ENCODE results near the gene CCDC184.

CCDC184 gene

GRCh38 chr12:48191096-48191495 lies 7.7 kb downstream of the CCDC184 start:
- Histone ChIP-seq H3K4me1 (ENCODE audit: low read length) (peaks cover 6% of the 10 kb centered on the region; the same call in 1 of the 2 replicates), H3K79me2 (ENCODE audit: low read length) (no peaks in the 10 kb centered on the region), H3K9me3 (ENCODE audit: insufficient read depth, low read length) (no peaks in the 10 kb centered on the region), H3K9ac (ENCODE audit: low read length) (no peak overlapping the region), H3K4me2 (ENCODE audit: low read length) (no peak overlapping the region), H3K4me3 (ENCODE audit: low read length) (no peak overlapping the region), H3K36me3 (replicated peaks; ENCODE audit: low read depth, low read length) (no peaks in the 10 kb centered on the region), H3K27me3 (ENCODE audit: low read depth, low read length) (peaks cover 9% of the 10 kb centered on the region; the same call in 1 of the 2 replicates), H2AFZ (ENCODE audit: low read depth, low read length) (no peak overlapping the region), H4K20me1 (ENCODE audit: insufficient read depth, low read length) (no peaks in the 10 kb centered on the region), H3K27ac (ENCODE audit: low read length) (no peak overlapping the region)
- TF ChIP-seq EZH2phosphoT487 (IDR thresholded peaks at IDR 0.05; ENCODE audit: low read depth): no peak
- TF ChIP-seq CTCF (IDR thresholded peaks at IDR 0.05; ENCODE audit: low read depth, low read length): no peak

- Histone ChIP-seq H3K4me2 (ENCODE audit: low read length) (no peak overlapping the region), H4K20me1 (ENCODE audit: insufficient read depth, low read length) (no peaks in the 10 kb centered on the region), H3K9ac (ENCODE audit: low read length) (no peak overlapping the region), H2AFZ (ENCODE audit: low read depth, low read length) (no peak overlapping the region), H3K9me3 (ENCODE audit: insufficient read depth, low read length) (no peaks in the 10 kb centered on the region), H3K36me3 (replicated peaks; ENCODE audit: low read depth, low read length) (no peaks in the 10 kb centered on the region), H3K4me3 (ENCODE audit: low read length) (no peak overlapping the region), H3K27ac (ENCODE audit: low read length) (no peak overlapping the region), H3K79me2 (ENCODE audit: low read length) (no peaks in the 10 kb centered on the region), H3K27me3 (ENCODE audit: low read depth, low read length) (peaks cover 9% of the 10 kb centered on the region; the same call in 1 of the 2 replicates), H3K4me1 (ENCODE audit: low read length) (peaks cover 9% of the 10 kb centered on the region)
- TF ChIP-seq CTCF (IDR thresholded peaks at IDR 0.05; ENCODE audit: low read depth, low read length) (no peak), EZH2phosphoT487 (IDR thresholded peaks at IDR 0.05; ENCODE audit: low read depth) (no peak)
These were observed 9.4 kb downstream of the CCDC184 start for GRCh38 chr12:48192861-48193260.

- Histone ChIP-seq H3K4me1 (ENCODE audit: low read length) (peaks cover 12% of the 10 kb centered on the region), H2AFZ (ENCODE audit: low read depth, low read length) (no peak overlapping the region), H3K4me3 (ENCODE audit: low read length) (no peak overlapping the region), H3K36me3 (replicated peaks; ENCODE audit: low read depth, low read length) (no peaks in the 10 kb centered on the region), H3K79me2 (ENCODE audit: low read length) (peaks cover 3% of the 10 kb centered on the region; the same call in 1 of the 2 replicates), H3K9ac (ENCODE audit: low read length) (no peak overlapping the region), H3K27ac (ENCODE audit: low read length) (no peak overlapping the region), H3K27me3 (ENCODE audit: low read depth, low read length) (0 out of 2 replicates have a peak, but pooled peaks cover 5% of the 10 kb centered on the region), H3K4me2 (ENCODE audit: low read length) (no peak overlapping the region), H3K9me3 (ENCODE audit: insufficient read depth, low read length) (no peaks in the 10 kb centered on the region), H4K20me1 (ENCODE audit: insufficient read depth, low read length) (no peaks in the 10 kb centered on the region)
- TF ChIP-seq EZH2phosphoT487 (IDR thresholded peaks at IDR 0.05; ENCODE audit: low read depth) (no peak), CTCF (IDR thresholded peaks at IDR 0.05; ENCODE audit: low read depth, low read length) (no peak)
These were observed 10.2 kb downstream of the CCDC184 start for GRCh38 chr12:48193623-48194022.

GRCh38 chr12:48194799-48195201 lies 11.4 kb downstream of the CCDC184 start:
- H3K4me3 ChIP-seq (ENCODE audit: low read length): no peak overlapping the region
- peaks cover 13% of the 10 kb centered on the region for H3K4me1 ChIP-seq (ENCODE audit: low read length)
- H3K79me2 ChIP-seq (ENCODE audit: low read length): peaks cover 6% of the 10 kb centered on the region; the same call in 1 of the 2 replicates
- no peak overlapping the region for H2AFZ ChIP-seq (ENCODE audit: low read depth, low read length)
- H3K27me3 ChIP-seq (ENCODE audit: low read depth, low read length): 0 out of 2 replicates have a peak, but pooled peaks cover 5% of the 10 kb centered on the region
- H3K4me2 ChIP-seq (ENCODE audit: low read length): no peak overlapping the region
- H3K9ac ChIP-seq (ENCODE audit: low read length): no peak overlapping the region
- no peaks in the 10 kb centered on the region for H4K20me1 ChIP-seq (ENCODE audit: insufficient read depth, low read length)
- no peak overlapping the region for H3K27ac ChIP-seq (ENCODE audit: low read length)
- no peaks in the 10 kb centered on the region for H3K36me3 ChIP-seq (replicated peaks; ENCODE audit: low read depth, low read length)
- TF ChIP-seq EZH2phosphoT487 (IDR thresholded peaks at IDR 0.05; ENCODE audit: low read depth) (no peak), CTCF (IDR thresholded peaks at IDR 0.05; ENCODE audit: low read depth, low read length) (no peak)
- no peaks in the 10 kb centered on the region for H3K9me3 ChIP-seq (ENCODE audit: insufficient read depth, low read length)
